CD4-positive, alpha-beta memory T cell (primary cell): ENCODE data around the gene DNAJC30. TPM values are rescaled to one million over a fixed set of nuclear protein-coding genes. Genes with fewer than 3 reads are reported as not detected.
A peak's percentile ranks its signal among the peaks of the same experiment; 100 is the strongest.
"Not testable (repeated sequence)": the region's sequence is repeated elsewhere in the genome, so short reads cannot be mapped to it uniquely, and the experiment has no call there.

Experiments used
- CTCF ChIA-PET: fragments of 350-600 bp; sonication (Branson Sonifier 250); formaldehyde crosslinking; loops from one replicate; lab custom pipeline; 2021; ENCODE audit warnings: inconsistent platforms; ENCODE audit not compliant: partially characterized antibody; lab: Charles Lee
- POLR2A ChIA-PET: fragments of 350-600 bp; sonication (Branson Sonifier 250); formaldehyde crosslinking; loops from one replicate; lab custom pipeline; 2021; ENCODE audit not compliant: partially characterized antibody; lab: Charles Lee
- DNase-seq, 5 donors: peaks; one replicate each; pipeline versions ENCODE4 v3.0.0 to v3.0.0-alpha.2; 2020 to 2022; ENCODE audit warnings: mixed read lengths in 1 of 5
- H3K27ac ChIP-seq: one replicate; pipeline ENCODE4 v1.7.0; 2013; ENCODE audit warnings: low read depth, low read length
- H3K27me3 ChIP-seq: 2 replicates; pipeline ENCODE4 v1.7.0; 2013; ENCODE audit warnings: mild to moderate bottlenecking, low read length, moderate library complexity; ENCODE audit not compliant: insufficient read depth
- H3K36me3 ChIP-seq: 2 replicates; pipeline ENCODE4 v1.7.0; 2013; ENCODE audit warnings: mild to moderate bottlenecking, low read length, moderate library complexity; ENCODE audit not compliant: insufficient read depth
- H3K4me1 ChIP-seq: 2 replicates; pipeline ENCODE4 v1.7.0; 2013; ENCODE audit warnings: mild to moderate bottlenecking, low read length, moderate library complexity; ENCODE audit not compliant: insufficient read depth
- H3K4me3 ChIP-seq, 2 donors: one replicate each; pipeline ENCODE4 v1.7.0; 2013; ENCODE audit warnings: low read length in 2 of 2, mild to moderate bottlenecking in 1 of 2
- H3K9me3 ChIP-seq, 2 donors: one replicate each; pipeline ENCODE4 v1.7.0; 2013; ENCODE audit warnings: low read length in 2 of 2, control low read depth in 1 of 2; ENCODE audit not compliant: control insufficient read depth in 1 of 2
- H3K27ac Mint-ChIP-seq, 7 donors: one replicate each; pipeline ENCODE4 v1.8.0; 2020 to 2021; ENCODE audit warnings: mixed read lengths in 7 of 7, mild to moderate bottlenecking in 6 of 7, inconsistent platforms in 3 of 7, moderate library complexity in 3 of 7
- H3K27me3 Mint-ChIP-seq, 2 donors: one replicate each; pipeline ENCODE4 v1.8.0; 2020 to 2021; ENCODE audit warnings: mixed read lengths in 2 of 2
- H3K36me3 Mint-ChIP-seq, 2 donors: one replicate each; pipeline ENCODE4 v1.8.0; 2020 to 2021; ENCODE audit warnings: mixed read lengths in 2 of 2, inconsistent platforms in 1 of 2, mild to moderate bottlenecking in 1 of 2
- H3K4me1 Mint-ChIP-seq, 4 donors: one replicate each; pipeline ENCODE4 v1.8.0; 2020 to 2021; ENCODE audit warnings: mixed read lengths in 4 of 4, mild to moderate bottlenecking in 1 of 4
- H3K4me3 Mint-ChIP-seq, 8 donors: one replicate each; pipeline ENCODE4 v1.8.0; 2020 to 2021; ENCODE audit warnings: mixed read lengths in 8 of 8, mild to moderate bottlenecking in 7 of 8, moderate library complexity in 6 of 8, inconsistent platforms in 3 of 8
- H3K9me3 Mint-ChIP-seq, 8 donors: one replicate each; pipeline ENCODE4 v1.8.0; 2020 to 2021; ENCODE audit warnings: mixed read lengths in 8 of 8, mild to moderate bottlenecking in 5 of 8, inconsistent platforms in 3 of 8, moderate library complexity in 1 of 8
- intact Hi-C: fragments of 100-400 bp; cut with micrococcal nuclease; formaldehyde crosslinking; loops from one replicate; pipeline ENCODE4 v1.15.1; 2023
- polyA plus RNA-seq, 2 donors: library from polyadenylated mRNA; unstranded; fragments of 300-500 nt; fragmentation: Illumina TruSeq; gene quantifications; one replicate each; pipeline ENCODE4 v1.2.3, GENCODE V29; 2021
- total RNA-seq, 2 experiments: library from RNA; stranded (reverse); gene quantifications; one replicate each; pipeline ENCODE4 v1.2.3, GENCODE V29; 2021

Gene DNAJC30
- total and polyA plus RNA-seq, 4 experiments from 2014 or later: 8.3 to 16.5 (median 12.8) TPM

DNA sequence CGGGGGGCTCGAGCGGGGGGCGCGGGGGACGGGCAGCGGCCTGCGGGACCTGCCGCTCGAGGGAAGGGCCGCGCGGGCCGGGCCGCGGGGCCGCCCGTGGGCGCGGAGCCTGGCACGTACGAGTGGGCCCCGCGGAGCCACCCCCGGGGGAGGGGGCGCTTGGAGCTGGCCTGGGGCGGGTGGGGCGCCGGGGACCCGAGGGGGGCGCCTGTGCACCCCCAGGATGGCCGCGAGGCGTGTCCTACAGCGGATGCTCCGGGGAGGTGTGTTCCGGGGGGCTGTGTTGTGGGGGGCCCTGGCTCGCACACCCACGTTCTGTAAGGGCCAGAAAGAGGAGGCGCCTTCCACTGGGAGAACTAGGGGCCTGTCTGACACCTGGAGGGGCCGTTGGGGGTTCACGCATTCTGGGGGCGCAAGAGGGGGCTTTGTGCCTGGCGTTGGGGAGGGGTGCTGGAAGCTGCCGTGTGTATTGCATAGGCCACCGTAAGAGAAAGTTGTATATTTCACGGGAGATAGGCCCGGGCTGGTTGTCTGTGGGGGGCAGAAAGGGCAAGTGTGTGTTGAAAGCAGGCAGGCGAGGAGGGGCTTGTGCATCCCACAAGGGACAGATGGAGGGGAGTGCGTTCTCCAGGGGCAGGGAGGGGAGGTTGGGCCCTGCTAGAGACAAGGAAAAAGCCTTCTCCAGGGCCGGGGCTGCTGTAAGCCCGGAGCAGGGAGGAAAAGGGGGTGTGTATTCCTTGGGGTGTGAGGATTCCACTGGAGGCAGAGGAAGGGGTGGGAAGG lies 15.0 kb downstream of the DNAJC30 start:
- Mint-ChIP-seq H3K27ac (peak overlapping the region in 5 of 7 donors; percentile 4 to 70 (median 41)), H3K36me3 (peaks cover 0 to 1% of the 10 kb centered on the region in 2 donors), H3K4me1 (peaks cover 4 to 12% (median 7%) of the 10 kb centered on the region in 4 donors), H3K9me3 (peaks cover 0 to 5% (median 1%) of the 10 kb centered on the region in 8 donors), H3K4me3 (peak overlapping the region; percentile 35 to 76 (median 64)), H3K27me3 (peaks cover 14 to 27% of the 10 kb centered on the region in 2 donors)
- peaks cover 8% of the 10 kb centered on the region for H3K27me3 ChIP-seq
- H3K36me3 ChIP-seq: no peaks in the 10 kb centered on the region
- ChIA-PET POLR2A (interaction anchor here (0.6 to 1.3 kb wide), 9 partner anchors 10 to 150 kb away, joined by 3 to 5 read pairs (median 3); partner anchors contain the start of genes ABHD11, BAZ1B, BUD23 and DNAJC30), CTCF (interaction anchor here (0.7 to 2.9 kb wide), 5 partner anchors 12 to 67 kb away, joined by 3 to 15 read pairs (median 3); no protein-coding TSS in a partner anchor)
- H3K27ac ChIP-seq: no peak overlapping the region
- H3K9me3 ChIP-seq: no peaks in the 10 kb centered on the region
- no peak overlapping the region for H3K4me3 ChIP-seq
- H3K4me1 ChIP-seq: peaks cover 10% of the 10 kb centered on the region
- DNase-seq: no peak
- intact Hi-C loops: loop anchor here (5.0 kb wide), 1 partner anchor 49 kb away; the partner anchor contains the start of gene STX1A

DNA sequence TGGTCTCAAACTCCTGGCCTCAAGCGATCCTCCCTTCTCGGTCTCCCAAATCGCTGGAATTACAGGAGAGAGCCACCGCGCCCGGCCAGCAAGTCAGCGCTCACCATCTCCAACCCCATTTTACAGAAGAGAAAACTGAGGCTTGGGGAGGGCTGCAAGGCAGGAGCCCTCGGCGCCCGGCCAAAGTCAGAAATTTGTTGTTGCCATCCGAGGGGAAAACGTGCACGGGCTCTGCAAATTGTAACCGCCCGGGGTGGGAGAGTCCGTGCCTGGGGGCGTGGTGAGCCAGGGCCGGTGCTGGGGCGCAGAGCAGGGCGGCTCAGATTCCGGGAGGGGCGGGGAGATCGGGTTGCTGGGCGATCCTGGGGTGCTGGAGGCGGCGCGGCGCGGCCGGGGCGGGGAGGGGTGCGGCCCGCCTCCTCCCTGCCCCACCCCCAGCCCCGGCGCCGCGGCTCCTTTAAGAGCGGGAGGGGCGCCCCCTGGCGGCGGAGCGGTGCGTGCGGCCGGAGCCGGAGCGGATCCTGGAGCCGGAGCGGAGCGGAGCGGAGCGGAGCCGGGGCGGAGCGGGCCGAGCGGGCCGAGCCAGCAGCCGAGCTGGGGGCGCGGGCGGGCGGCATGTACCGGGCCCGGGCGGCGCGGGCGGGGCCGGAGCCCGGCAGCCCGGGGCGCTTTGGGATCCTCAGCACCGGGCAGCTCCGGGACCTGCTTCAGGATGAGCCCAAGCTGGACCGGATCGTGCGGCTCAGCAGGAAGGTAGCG lies 15.7 kb downstream of the DNAJC30 start, which contains the start of gene VPS37D:
Gene VPS37D, plus strand, starts transcription at position 488 of the 759 bp plus-strand sequence. Its CDS starts 128 bp downstream, at position 616.
- DNase-seq: peak; percentile 87 to 96 (median 91)
- Histone ChIP-seq H3K36me3 (no peaks in the 10 kb centered on the region), H3K27ac (no peak within 1 kb of the TSS), H3K27me3 (peaks cover 13% of the 10 kb centered on the region), H3K9me3 (no peaks in the 10 kb centered on the region), H3K4me1 (peaks cover 10% of the 10 kb centered on the region), H3K4me3 (peak within 1 kb of the TSS in 1 of 2 donors; percentile 44)
- H3K36me3 Mint-ChIP-seq: peaks cover 0 to 4% of the 10 kb centered on the region in 2 donors
- CTCF ChIA-PET: interaction anchor here (0.7 to 2.9 kb wide), 6 partner anchors 13 to 67 kb away, joined by 3 to 19 read pairs (median 3); no protein-coding TSS in a partner anchor
- peak within 1 kb of the TSS; percentile 70 to 81 (median 76) for H3K4me3 Mint-ChIP-seq
- intact Hi-C loops: loop anchor here (1.0 to 5.0 kb wide), 5 partner anchors 16 to 145 kb away; partner anchors contain the start of genes BAZ1B, BUD23, DNAJC30 and STX1A
- peak within 1 kb of the TSS in 6 of 7 donors; percentile 48 to 70 (median 54) for H3K27ac Mint-ChIP-seq
- H3K4me1 Mint-ChIP-seq: peaks cover 4 to 12% (median 7%) of the 10 kb centered on the region in 4 donors
- H3K27me3 Mint-ChIP-seq: peaks cover 19 to 31% of the 10 kb centered on the region in 2 donors
- peaks cover 0 to 7% (median 6%) of the 10 kb centered on the region in 8 donors for H3K9me3 Mint-ChIP-seq
- POLR2A ChIA-PET: interaction anchor here (0.6 to 1.3 kb wide), 9 partner anchors 11 to 149 kb away, joined by 3 to 5 read pairs (median 3); partner anchors contain the start of genes ABHD11, BAZ1B, BUD23 and DNAJC30

DNA sequence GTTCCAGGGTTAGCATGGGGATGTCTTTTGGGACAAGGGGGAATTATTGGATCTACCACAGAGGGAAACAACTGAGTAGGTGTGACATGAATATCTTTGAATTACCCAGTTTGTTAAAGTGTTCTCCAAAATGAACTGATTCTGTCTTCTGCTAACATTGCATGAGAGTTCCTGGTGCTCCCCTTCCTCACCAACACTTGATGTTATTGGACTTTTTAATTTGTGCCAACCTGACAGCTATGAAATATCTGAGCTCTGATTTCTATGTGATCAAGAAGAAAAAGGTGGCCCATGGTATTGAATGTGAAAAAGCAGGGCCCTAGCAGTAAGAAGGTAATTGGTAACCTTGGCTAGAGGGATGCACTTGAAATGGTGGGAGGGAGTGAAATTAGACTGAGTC lies 20.2 kb downstream of the DNAJC30 start:
- no peak for DNase-seq
- Histone ChIP-seq H3K4me3 (no peak overlapping the region), H3K27ac (no peak overlapping the region), H3K9me3 (no peaks in the 10 kb centered on the region), H3K36me3 (no peaks in the 10 kb centered on the region), H3K27me3 (peaks cover 4% of the 10 kb centered on the region), H3K4me1 (peaks cover 4% of the 10 kb centered on the region)
- ChIA-PET CTCF (interaction anchor here (0.7 kb wide), 1 partner anchor 29 kb away, joined by 3 read pairs; no protein-coding TSS in a partner anchor), POLR2A (no interaction called here)
- peak overlapping the region in 1 of 7 donors; percentile 62 for H3K27ac Mint-ChIP-seq
- H3K36me3 Mint-ChIP-seq: peaks cover 0 to 4% of the 10 kb centered on the region in 2 donors
- H3K4me3 Mint-ChIP-seq: no peak overlapping the region
- H3K4me1 Mint-ChIP-seq: peaks cover 0 to 8% (median 4%) of the 10 kb centered on the region in 4 donors
- peaks cover 0 to 7% (median 6%) of the 10 kb centered on the region in 8 donors for H3K9me3 Mint-ChIP-seq
- peaks cover 24 to 34% of the 10 kb centered on the region in 2 donors for H3K27me3 Mint-ChIP-seq
- intact Hi-C loops: no loop called here

DNA sequence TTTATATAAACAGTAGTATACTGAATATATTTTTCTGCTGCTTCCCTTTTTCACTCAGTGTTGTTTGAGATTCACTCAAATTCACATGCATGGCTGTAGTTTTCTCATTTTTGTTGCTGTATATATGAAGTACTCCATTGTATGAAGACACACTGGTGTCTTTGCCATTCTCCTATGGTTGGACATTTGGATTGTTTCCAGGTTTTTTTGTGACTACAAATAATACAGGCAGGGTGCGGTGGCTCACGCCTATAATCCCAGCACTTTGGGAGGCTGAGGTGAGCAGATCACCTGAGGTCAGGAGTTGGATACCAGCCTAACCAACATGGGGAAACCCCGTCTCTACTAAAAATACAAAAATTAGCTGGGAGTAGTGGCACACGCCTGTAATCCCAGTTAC lies 22.7 kb downstream of the DNAJC30 start:
- DNase-seq, H3K36me3 ChIP-seq, H3K4me3 ChIP-seq, CTCF ChIA-PET, H3K9me3 Mint-ChIP-seq, H3K27ac ChIP-seq, intact Hi-C loops, POLR2A ChIA-PET, H3K4me1 ChIP-seq, H3K36me3 Mint-ChIP-seq, H3K4me3 Mint-ChIP-seq, H3K27ac Mint-ChIP-seq, H3K4me1 Mint-ChIP-seq, H3K9me3 ChIP-seq, H3K27me3 ChIP-seq: not testable (repeated sequence)
- H3K27me3 Mint-ChIP-seq: peaks cover 23 to 30% of the 10 kb centered on the region in 2 donors

DNA sequence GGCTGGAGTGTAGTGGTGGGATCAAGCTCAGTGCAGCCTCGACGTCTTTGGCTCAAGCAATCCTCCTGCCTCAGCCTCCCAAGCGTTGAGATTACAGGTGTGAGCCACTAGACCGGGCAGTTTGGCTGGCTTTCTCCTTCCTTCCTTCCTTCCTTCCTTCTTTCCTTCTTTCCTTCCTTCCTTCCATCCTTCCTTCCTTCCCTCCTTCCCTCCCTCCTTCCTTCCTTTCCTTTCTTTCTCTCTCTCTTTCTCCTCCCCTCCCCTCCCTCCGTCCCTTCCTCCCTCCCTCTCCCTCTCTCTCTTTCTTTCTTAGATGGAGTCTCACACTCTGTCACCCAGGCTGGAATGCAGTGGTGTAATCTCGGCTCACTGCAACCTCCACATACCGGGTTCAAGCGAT lies 23.3 kb downstream of the DNAJC30 start:
- POLR2A ChIA-PET: no interaction called here

DNA sequence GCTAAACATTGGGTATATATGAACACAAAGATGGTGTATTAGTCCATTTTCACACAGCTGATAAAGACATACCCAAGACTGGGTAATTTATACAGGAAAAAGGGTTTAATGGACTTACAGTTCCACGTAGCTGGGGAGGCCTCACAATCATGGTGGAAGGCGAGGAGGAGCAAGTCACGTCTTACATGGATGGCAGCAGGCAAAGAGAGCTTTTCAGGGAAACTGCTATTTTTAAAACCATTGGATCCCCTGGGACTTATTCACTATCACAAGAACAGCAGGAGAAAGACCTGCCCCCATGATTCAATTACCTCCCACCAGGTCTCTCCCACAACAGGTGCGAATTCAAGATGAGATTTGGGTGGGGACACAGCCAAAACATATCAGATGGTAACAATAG lies 27.9 kb downstream of the DNAJC30 start:
- H3K4me3 ChIP-seq, H3K36me3 ChIP-seq, H3K27me3 ChIP-seq, H3K4me3 Mint-ChIP-seq, H3K27ac ChIP-seq, H3K9me3 ChIP-seq, POLR2A ChIA-PET, H3K9me3 Mint-ChIP-seq, H3K27ac Mint-ChIP-seq, H3K36me3 Mint-ChIP-seq, DNase-seq, H3K4me1 Mint-ChIP-seq, H3K4me1 ChIP-seq, intact Hi-C loops: not testable (repeated sequence)
- H3K27me3 Mint-ChIP-seq: peaks cover 20 to 30% of the 10 kb centered on the region in 2 donors
- CTCF ChIA-PET: interaction anchor here (1.0 kb wide), 1 partner anchor 49 kb away, joined by 3 read pairs; no protein-coding TSS in a partner anchor

More for the DNA sequence above, 23.3 kb downstream of the DNAJC30 start:
- Mint-ChIP-seq H3K4me1 (no peaks in the 10 kb centered on the region), H3K9me3 (peaks cover 0 to 6% (median 5%) of the 10 kb centered on the region in 8 donors), H3K4me3 (no peak overlapping the region), H3K27ac (no peak overlapping the region), H3K27me3 (peaks cover 24 to 29% of the 10 kb centered on the region in 2 donors), H3K36me3 (peaks cover 0 to 4% of the 10 kb centered on the region in 2 donors)
- no peak overlapping the region for H3K27ac ChIP-seq
- no peaks in the 10 kb centered on the region for H3K36me3 ChIP-seq
- H3K4me3 ChIP-seq: no peak overlapping the region
- DNase-seq: no peak
- no peaks in the 10 kb centered on the region for H3K9me3 ChIP-seq
- intact Hi-C loops: no loop called here
- no peaks in the 10 kb centered on the region for H3K4me1 ChIP-seq
- CTCF ChIA-PET: no interaction called here
- H3K27me3 ChIP-seq: peaks cover 4% of the 10 kb centered on the region
